CD4-positive, alpha-beta T cell (primary cell): ENCODE results near the gene SUMF1. TPM values are rescaled to one million over a fixed set of nuclear protein-coding genes. Genes with fewer than 3 reads are reported as not detected.

Experiments
- ATAC-seq: fragments of 200-7000 bp; cut with Tn5 transposase; one replicate; pipeline ENCODE4 v1.10.0; 2022; ENCODE audit warnings: mild to moderate bottlenecking; ENCODE audit not compliant: poor library complexity
- CTCF ChIA-PET: fragments of 350-600 bp; sonication (Branson Sonifier 250); formaldehyde crosslinking; loops from one replicate; lab custom pipeline; 2021; ENCODE audit warnings: antibody characterized with exemption, inconsistent platforms; lab: Charles Lee
- POLR2A ChIA-PET: fragments of 350-600 bp; sonication (Branson Sonifier 250); formaldehyde crosslinking; loops from one replicate; lab custom pipeline; 2021; ENCODE audit warnings: antibody characterized with exemption, inconsistent platforms; lab: Charles Lee
- DNase-seq, 14 experiments: peaks; one replicate each; pipeline ENCODE4 v3.0.0-alpha.2; 2013 to 2020; ENCODE audit warnings: mixed read lengths in 2 of 14
- H3K27ac ChIP-seq, 2 donors: one replicate each; pipeline versions ENCODE4 v1.5.1 to v1.7.0; 2013; ENCODE audit warnings: low read length in 2 of 2, low read depth in 1 of 2, mild to moderate bottlenecking in 1 of 2
- H3K27me3 ChIP-seq, 2 experiments: 1 replicate in 1 of 2; 2 replicates in 1 of 2; pipeline versions ENCODE4 v1.6.1 to v1.7.0; 2013; ENCODE audit warnings: low read length in 2 of 2, control low read depth in 1 of 2, mild to moderate bottlenecking in 1 of 2, moderate library complexity in 1 of 2; ENCODE audit not compliant: insufficient read depth in 2 of 2, control insufficient read depth in 1 of 2
- H3K36me3 ChIP-seq: one replicate; pipeline ENCODE4 v1.6.1; 2013; ENCODE audit warnings: low read length, control low read depth; ENCODE audit not compliant: insufficient read depth
- H3K4me1 ChIP-seq: one replicate; pipeline ENCODE4 v1.6.1; 2013; ENCODE audit warnings: low read length, control low read depth; ENCODE audit not compliant: insufficient read depth
- H3K4me3 ChIP-seq: one replicate; pipeline ENCODE4 v1.5.1; 2013; ENCODE audit warnings: mild to moderate bottlenecking, low read length, moderate library complexity
- H3K9me3 ChIP-seq, 2 experiments: 1 replicate in 1 of 2; 2 replicates in 1 of 2; pipeline versions ENCODE4 v1.6.1 to v1.7.0; 2013; ENCODE audit warnings: low read length in 2 of 2, mild to moderate bottlenecking in 2 of 2, control low read depth in 1 of 2, moderate library complexity in 1 of 2; ENCODE audit not compliant: control insufficient read depth in 1 of 2, insufficient read depth in 1 of 2
- H3K27ac Mint-ChIP-seq: one replicate; pipeline ENCODE4 v1.8.0; 2020; ENCODE audit warnings: mixed read lengths
- H3K27me3 Mint-ChIP-seq: one replicate; pipeline ENCODE4 v1.8.0; 2021; ENCODE audit warnings: mixed read lengths
- H3K36me3 Mint-ChIP-seq: one replicate; pipeline ENCODE4 v1.8.0; 2021; ENCODE audit warnings: low read depth, mixed read lengths
- H3K4me1 Mint-ChIP-seq: one replicate; pipeline ENCODE4 v1.8.0; 2021; ENCODE audit warnings: low read depth, mixed read lengths
- H3K4me3 Mint-ChIP-seq: one replicate; pipeline ENCODE4 v1.8.0; 2020; ENCODE audit warnings: mild to moderate bottlenecking, mixed read lengths
- H3K9me3 Mint-ChIP-seq: one replicate; pipeline ENCODE4 v1.8.0; 2020; ENCODE audit warnings: mixed read lengths
- intact Hi-C, 2 experiments: fragments of 100-400 bp; cut with DNase I in 1 of 2; cut with micrococcal nuclease in 1 of 2; formaldehyde crosslinking; loops; one replicate each; pipeline versions ENCODE4 v1.15.1 to v1.9.0; 2023 to 2025; cut with DNase I, micrococcal nuclease
- total RNA-seq, 174 experiments: library from RNA in 2 of 174; stranded (reverse) in 2 of 174; gene quantifications; one replicate each; pipeline ENCODE4 v1.2.3 and lab custom pipeline; 2021 to 2026
- TF ChIP-seq, protein P1 (sequence below): fragments of 200-600 bp; IDR thresholded peaks from one replicate; pipeline ENCODE4 v1.8.0; 2022; ENCODE audit warnings: antibody characterized with exemption, mild to moderate bottlenecking

SUMF1 gene
- total RNA-seq, 2 experiments from 2014 or later: 7.0 to 8.1 TPM

DNA sequence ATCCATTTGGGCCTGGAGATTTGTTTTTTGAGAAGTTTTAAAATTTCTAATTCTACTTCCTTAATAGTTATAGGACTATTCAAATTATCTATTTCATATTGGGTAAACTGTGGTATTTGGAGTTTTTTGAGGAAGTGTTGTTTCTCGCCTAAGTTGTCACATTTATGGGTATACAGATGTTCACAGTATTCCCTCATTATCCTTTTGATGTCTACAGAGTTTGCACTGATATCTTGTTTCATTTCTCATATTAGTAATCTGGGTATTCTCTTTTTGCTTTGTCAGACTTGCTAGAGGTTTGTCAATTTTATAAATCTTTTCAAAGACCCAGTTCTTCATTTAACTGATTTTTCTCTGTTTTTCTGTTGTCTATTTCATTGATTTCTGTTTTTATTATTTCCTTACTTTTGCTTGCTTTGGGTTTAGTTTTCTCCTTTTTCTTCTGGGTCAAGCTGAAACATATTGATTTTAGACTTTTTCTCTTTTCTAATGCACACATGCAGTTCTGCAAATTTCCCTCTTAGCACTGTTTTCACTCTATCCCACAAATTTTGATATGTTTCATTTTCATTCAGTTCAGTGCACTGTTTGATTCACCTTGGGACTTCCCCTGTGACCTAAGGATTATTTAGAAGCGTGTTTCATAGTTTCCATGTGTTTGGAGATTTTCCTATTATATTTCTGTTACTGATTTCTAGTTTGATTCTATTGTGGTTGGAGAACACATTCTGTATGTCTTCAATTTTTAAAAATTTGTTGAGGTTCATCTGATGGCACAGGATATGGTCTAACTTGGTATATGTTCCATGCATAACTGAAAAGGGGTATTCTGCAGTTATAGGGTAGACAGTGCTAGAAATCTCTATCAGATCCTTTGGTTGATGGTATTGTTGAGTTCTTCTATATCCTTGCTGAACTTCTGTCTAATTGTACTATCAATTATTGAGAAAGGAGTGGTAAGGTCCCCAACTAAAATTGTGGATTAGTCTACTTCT, 79.6 kb downstream of the SUMF1 start:
- Histone ChIP-seq H3K9me3 (peaks cover 6 to 7% of the 10 kb centered on the region in 2 experiments), H3K27ac (no peak overlapping the region), H3K4me3 (no peak overlapping the region), H3K4me1 (no peaks in the 10 kb centered on the region), H3K27me3 (no peaks in the 10 kb centered on the region), H3K36me3 (no peaks in the 10 kb centered on the region)
- ChIA-PET CTCF (no interaction called here), POLR2A (no interaction called here)
- intact Hi-C loops: no loop called here
- no peak for ATAC-seq
- DNase-seq: no peak
- H3K27me3 Mint-ChIP-seq: no peaks in the 10 kb centered on the region
- no peak overlapping the region for H3K27ac Mint-ChIP-seq
- H3K9me3 Mint-ChIP-seq: no peaks in the 10 kb centered on the region
- H3K4me3 Mint-ChIP-seq: no peak overlapping the region
- TF ChIP-seq, protein P1, sequence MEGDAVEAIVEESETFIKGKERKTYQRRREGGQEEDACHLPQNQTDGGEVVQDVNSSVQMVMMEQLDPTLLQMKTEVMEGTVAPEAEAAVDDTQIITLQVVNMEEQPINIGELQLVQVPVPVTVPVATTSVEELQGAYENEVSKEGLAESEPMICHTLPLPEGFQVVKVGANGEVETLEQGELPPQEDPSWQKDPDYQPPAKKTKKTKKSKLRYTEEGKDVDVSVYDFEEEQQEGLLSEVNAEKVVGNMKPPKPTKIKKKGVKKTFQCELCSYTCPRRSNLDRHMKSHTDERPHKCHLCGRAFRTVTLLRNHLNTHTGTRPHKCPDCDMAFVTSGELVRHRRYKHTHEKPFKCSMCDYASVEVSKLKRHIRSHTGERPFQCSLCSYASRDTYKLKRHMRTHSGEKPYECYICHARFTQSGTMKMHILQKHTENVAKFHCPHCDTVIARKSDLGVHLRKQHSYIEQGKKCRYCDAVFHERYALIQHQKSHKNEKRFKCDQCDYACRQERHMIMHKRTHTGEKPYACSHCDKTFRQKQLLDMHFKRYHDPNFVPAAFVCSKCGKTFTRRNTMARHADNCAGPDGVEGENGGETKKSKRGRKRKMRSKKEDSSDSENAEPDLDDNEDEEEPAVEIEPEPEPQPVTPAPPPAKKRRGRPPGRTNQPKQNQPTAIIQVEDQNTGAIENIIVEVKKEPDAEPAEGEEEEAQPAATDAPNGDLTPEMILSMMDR: no peak
- H3K36me3 Mint-ChIP-seq: peaks cover 25% of the 10 kb centered on the region
- H3K4me1 Mint-ChIP-seq: no peaks in the 10 kb centered on the region

DNA sequence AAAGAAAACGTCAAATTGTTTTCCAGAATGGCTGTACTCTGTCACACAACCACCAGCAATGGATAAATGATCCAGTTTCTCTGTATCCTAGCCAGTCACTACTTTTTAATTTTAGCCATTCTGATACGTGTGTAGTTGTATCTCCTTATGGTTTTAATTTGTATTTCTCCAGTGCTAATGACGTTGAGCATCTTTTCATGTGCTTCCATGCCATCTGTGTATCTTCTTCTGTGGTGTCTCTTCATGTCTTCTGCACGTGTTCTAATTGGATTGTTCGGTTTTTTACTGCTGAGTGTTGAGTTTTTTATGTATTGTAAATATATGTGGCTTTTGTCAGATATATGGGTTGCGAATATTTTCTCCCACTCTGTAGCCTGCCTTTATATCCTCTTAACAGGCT, 81.9 kb downstream of the SUMF1 start:
- no peak overlapping the region for H3K4me3 Mint-ChIP-seq
- DNase-seq (no peak), ATAC-seq (no peak)
- H3K4me3 ChIP-seq: no peak overlapping the region
- intact Hi-C loops: no loop called here
- H3K27ac Mint-ChIP-seq: no peak overlapping the region
- ChIA-PET CTCF (interaction anchor here (1.9 kb wide), 1 partner anchor 34 kb away, joined by 4 read pairs; no protein-coding TSS in a partner anchor), POLR2A (no interaction called here)
- no peaks in the 10 kb centered on the region for H3K4me1 ChIP-seq
- no peak overlapping the region for H3K27ac ChIP-seq
- H3K36me3 ChIP-seq: peaks cover 5% of the 10 kb centered on the region
- H3K27me3 ChIP-seq: no peaks in the 10 kb centered on the region
- TF ChIP-seq, protein P1: no peak
- peaks cover 26% of the 10 kb centered on the region for H3K36me3 Mint-ChIP-seq
- H3K4me1 Mint-ChIP-seq: no peaks in the 10 kb centered on the region
- H3K9me3 ChIP-seq: no peaks in the 10 kb centered on the region
- no peaks in the 10 kb centered on the region for H3K27me3 Mint-ChIP-seq
- peaks cover 7% of the 10 kb centered on the region for H3K9me3 Mint-ChIP-seq

DNA sequence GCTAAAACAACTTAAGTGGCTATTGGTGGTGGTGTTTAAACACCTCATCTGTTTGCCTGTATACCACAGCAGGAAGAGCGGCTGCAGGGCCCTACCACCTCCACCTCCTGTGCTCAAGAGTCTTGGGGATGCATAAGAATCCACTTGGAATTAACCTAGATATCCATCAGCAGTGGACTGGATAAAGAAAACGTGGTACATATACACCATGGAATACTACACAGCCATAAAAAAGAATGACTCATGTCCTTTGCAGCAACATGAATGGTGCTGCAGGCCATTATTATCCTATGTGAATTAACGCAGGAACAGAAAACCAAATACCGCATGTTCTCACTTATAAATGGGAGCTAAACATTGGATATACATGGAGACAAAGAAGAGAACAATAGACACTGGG, 87.1 kb downstream of the SUMF1 start:
- DNase-seq: no peak

More for the DNA sequence above, 87.1 kb downstream of the SUMF1 start:
- Mint-ChIP-seq H3K27ac (no peak overlapping the region), H3K27me3 (no peaks in the 10 kb centered on the region), H3K4me3 (no peak overlapping the region), H3K36me3 (peaks cover 68% of the 10 kb centered on the region), H3K9me3 (peaks cover 12% of the 10 kb centered on the region), H3K4me1 (no peaks in the 10 kb centered on the region)
- CTCF ChIA-PET: no interaction called here
- no peak overlapping the region for H3K27ac ChIP-seq
- TF ChIP-seq, protein P1: no peak
- peaks cover 5% of the 10 kb centered on the region for H3K36me3 ChIP-seq
- no peaks in the 10 kb centered on the region for H3K4me1 ChIP-seq
- ATAC-seq: no peak
- POLR2A ChIA-PET: no interaction called here
- H3K9me3 ChIP-seq: no peaks in the 10 kb centered on the region
- intact Hi-C loops: no loop called here
- no peaks in the 10 kb centered on the region for H3K27me3 ChIP-seq
- no peak overlapping the region for H3K4me3 ChIP-seq
